T-helper 1 cell treated with Interleukin-12 subunit alpha and Interleukin-12 subunit beta and Interleukin-4 antibody, amounts not matched to agents 30 μg/mL and 1 μg/mL, for 36 hours (primary cell): ENCODE measurements around the gene TMED4.

Experiments used
- H3K27ac Mint-ChIP-seq: one replicate; pipeline ENCODE4 v1.8.0; 2021; ENCODE audit warnings: mild to moderate bottlenecking, mixed read lengths
- H3K27me3 Mint-ChIP-seq: one replicate; pipeline ENCODE4 v1.8.0; 2021; ENCODE audit warnings: low read depth, mixed read lengths
- H3K36me3 Mint-ChIP-seq: one replicate; pipeline ENCODE4 v1.8.0; 2021; ENCODE audit warnings: low read depth, mixed read lengths
- H3K4me1 Mint-ChIP-seq: one replicate; pipeline ENCODE4 v1.8.0; 2021; ENCODE audit warnings: low read depth, mixed read lengths
- H3K4me3 Mint-ChIP-seq: one replicate; pipeline ENCODE4 v1.8.0; 2021; ENCODE audit warnings: mild to moderate bottlenecking, moderate library complexity, mixed read lengths
- H3K9me3 Mint-ChIP-seq: one replicate; pipeline ENCODE4 v1.8.0; 2021; ENCODE audit warnings: mixed read lengths

The TMED4 gene

DNA sequence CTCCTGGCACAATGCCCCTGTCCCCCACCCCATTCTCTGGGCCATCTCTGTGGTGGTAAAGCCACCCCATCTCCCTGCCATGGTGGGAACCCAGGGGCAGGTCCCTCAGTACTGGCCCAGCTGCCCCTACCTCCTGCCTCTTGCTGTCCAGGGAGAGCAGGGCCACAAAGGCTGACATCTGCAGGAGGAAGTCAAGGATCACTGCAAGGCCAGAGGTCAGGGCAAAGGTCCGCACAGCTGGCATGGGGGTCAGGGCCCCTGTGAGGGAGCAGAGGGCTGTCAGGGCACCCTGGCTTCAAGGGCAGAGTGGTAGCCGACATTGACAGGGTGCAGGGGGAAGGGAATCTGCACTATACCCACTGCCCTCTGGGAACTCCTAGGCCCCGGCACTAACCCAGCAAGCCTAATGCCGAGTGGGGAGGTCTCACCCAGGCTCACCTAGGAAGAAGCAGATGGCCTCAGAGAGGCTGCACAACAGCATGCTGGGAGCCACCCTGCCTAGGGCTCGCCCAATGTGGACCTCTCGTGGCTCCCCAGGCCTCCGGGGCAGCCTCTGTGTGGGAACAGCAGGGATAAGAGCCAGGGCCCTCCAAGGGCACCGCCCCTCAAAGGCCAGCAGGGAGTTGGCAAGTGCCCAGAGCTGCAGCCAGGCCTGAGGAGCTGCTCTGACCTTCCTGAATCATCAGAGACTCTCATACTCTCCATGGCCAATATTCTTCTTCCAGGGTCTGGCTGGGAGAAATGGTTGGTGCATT lies 48.6 kb downstream of the TMED4 start:
- Mint-ChIP-seq H3K4me3 (no peak overlapping the region), H3K27ac (no peak overlapping the region), H3K9me3 (peaks cover 3% of the 10 kb centered on the region), H3K4me1 (no peaks in the 10 kb centered on the region), H3K27me3 (no peaks in the 10 kb centered on the region), H3K36me3 (no peaks in the 10 kb centered on the region)

GRCh38 chr7:44531421-44532380 lies 50.3 kb downstream of the TMED4 start:
- no peaks in the 10 kb centered on the region for H3K4me1 Mint-ChIP-seq
- H3K27ac Mint-ChIP-seq = no peak overlapping the region
- no peaks in the 10 kb centered on the region for H3K27me3 Mint-ChIP-seq
- no peaks in the 10 kb centered on the region for H3K36me3 Mint-ChIP-seq
- H3K4me3 Mint-ChIP-seq = no peak overlapping the region
- H3K9me3 Mint-ChIP-seq = peaks cover 3% of the 10 kb centered on the region

GRCh38 chr7:44530990-44531389 lies 51.0 kb downstream of the TMED4 start:
- H3K9me3 Mint-ChIP-seq = peaks cover 3% of the 10 kb centered on the region
- no peak overlapping the region for H3K27ac Mint-ChIP-seq
- no peaks in the 10 kb centered on the region for H3K4me1 Mint-ChIP-seq
- no peaks in the 10 kb centered on the region for H3K36me3 Mint-ChIP-seq
- H3K4me3 Mint-ChIP-seq = no peak overlapping the region
- H3K27me3 Mint-ChIP-seq = no peaks in the 10 kb centered on the region
